Measurements from ENCODE around the gene ABL1. TPM values are rescaled to one million over a fixed set of nuclear protein-coding genes. Genes with fewer than 3 reads are reported as not detected.

Gene ABL1
- 83.6 and 92.9 TPM in 2 replicates for total RNA-seq

DNA sequence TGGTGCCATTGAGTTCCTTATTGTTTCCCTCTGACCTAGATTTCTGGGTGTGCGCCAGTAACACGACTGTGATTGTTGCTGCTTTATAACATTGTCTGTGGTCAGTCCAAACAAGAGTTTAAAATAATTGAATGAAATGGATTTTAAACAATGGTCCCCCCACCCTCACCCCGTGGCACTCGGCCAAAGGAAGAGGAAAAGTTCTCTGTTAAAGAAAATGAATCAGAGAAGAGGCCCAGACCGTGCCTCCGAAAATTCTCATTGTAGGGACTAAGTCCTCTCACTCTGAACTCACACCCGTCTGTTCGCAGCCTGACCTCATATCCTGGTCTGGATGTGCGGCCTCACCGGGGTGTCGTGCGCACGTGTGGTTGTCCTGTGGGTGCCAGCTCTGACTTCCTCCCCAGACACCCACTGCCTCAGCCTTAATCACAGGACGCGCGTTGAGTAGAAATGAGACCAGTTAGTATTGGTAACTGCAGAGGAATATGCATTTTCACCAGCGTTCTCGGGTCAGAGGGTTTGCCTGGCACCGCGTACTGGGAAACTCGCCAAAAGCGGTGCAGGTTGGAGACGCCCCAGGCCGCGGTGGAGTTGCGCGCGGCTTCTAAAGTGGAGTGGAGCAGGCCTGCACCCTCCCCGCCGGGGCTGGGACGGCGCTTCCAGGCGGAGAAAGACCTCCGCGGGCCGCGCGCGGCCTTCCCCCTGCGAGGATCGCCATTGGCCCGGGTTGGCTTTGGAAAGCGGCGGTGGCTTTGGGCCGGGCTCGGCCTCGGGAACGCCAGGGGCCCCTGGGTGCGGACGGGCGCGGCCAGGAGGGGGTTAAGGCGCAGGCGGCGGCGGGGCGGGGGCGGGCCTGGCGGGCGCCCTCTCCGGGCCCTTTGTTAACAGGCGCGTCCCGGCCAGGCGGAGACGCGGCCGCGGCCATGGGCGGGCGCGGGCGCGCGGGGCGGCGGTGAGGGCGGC is at the start of gene ABL1:
Gene ABL1, plus strand, starts transcription at position 884 of the 966 bp plus-strand sequence. CDS start 193 bp downstream, outside the sequence.

DNA sequence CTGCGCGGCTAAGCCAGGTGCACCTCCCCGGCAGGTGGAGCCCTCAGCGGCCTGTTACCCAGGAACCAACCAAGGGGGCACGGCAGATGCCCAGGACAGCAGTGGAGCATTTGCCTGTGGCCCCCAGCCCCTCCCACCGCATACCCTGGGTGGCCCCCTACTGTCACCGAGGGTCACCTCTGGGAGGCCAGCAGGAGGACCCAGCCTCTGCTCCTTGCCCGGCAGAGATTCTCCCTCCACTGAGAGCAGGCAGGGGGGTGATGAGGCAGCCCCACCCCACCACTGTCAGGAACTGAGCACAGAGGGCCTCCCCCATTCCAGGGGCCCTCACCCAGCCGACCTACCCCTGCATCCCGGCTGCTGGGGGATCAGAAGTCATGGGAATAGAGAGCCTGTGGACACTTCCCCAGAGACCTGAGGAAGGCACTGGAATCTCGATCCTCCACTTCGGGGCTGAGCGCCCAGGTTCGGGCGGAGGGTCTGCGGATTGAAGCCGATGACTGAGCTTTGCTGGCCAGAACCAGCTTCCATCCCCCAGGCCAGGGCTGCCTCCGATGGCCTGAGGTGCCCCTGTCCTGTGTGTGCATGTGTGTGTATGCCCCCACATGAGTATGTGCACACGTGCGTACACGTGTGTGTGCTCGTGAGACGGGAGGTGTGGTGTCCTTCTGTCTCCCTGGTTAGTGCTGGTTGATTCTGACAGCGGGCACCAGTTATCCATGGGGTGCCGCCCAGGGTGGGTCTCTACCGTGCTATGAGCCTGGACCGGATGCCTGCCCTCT is 61.4 kb downstream of the ABL1 start, which contains the start of gene QRFP:
Gene QRFP, minus strand, starts transcription at position 580 of the 782 bp plus-strand sequence. CDS start 2,974 bp downstream, outside the sequence.

Other genes starting within 250 kb of the ABL1 start
- not detected in 2 replicates for gene PRDM12, start 170.7 kb upstream of the ABL1 start, total RNA-seq
- 20.4 and 25.6 TPM in 2 replicates for gene EXOSC2, start 141.5 kb upstream of the ABL1 start, total RNA-seq
- not detected in 2 replicates for gene QRFP, start 61.6 kb downstream of the ABL1 start, total RNA-seq
- gene FIBCD1, start 104.0 kb downstream of the ABL1 start, total RNA-seq = 0.11 and 0.13 TPM in 2 replicates
- gene LAMC3, start 173.9 kb downstream of the ABL1 start, total RNA-seq = under 0.01 TPM in 2 replicates